HepG2 (cell line): ENCODE data around the gene ARVCF. TPM values are rescaled to one million over a fixed set of nuclear protein-coding genes. Genes with fewer than 3 reads are reported as not detected.

Experiments used
- ATAC-seq: fragments of 200-7000 bp; cut with Tn5 transposase; 3 replicates; pipeline ENCODE4 v1.9.1; 2020; ENCODE audit warnings: mild to moderate bottlenecking, moderate library complexity
- BruUV-seq: library from RNA; stranded (reverse); fragments of 400-500 nt; replicated peaks from 2 replicates; lab custom pipeline; 2021; lab: Mats Ljungman, UMichigan
- CTCF ChIA-PET: fragments of 300-600 bp; formaldehyde crosslinking; extraction: SDS; loops from one replicate; lab custom pipeline; 2021; ENCODE audit warnings: low total read pairs, inconsistent platforms, low intra/inter-chr PET ratio; lab: Yijun Ruan, JAX
- POLR2A ChIA-PET: fragments of 350-600 bp; sonication (Branson Sonifier 250); formaldehyde crosslinking; loops from one replicate; lab custom pipeline; 2020; ENCODE audit warnings: antibody characterized with exemption, inconsistent platforms; lab: Yijun Ruan, JAX
- DNase-seq: peaks from one replicate; pipeline ENCODE4 v3.0.0-alpha.2; 2015; ENCODE audit warnings: low spot score
- FAIRE-seq: peaks from 3 replicates; lab custom pipeline; 2011; peaks lifted over from hg19 to GRCh38; lab: Jason Lieb, UNC
- H2AFZ ChIP-seq: one replicate; pipeline ENCODE4 v1.6.1; 2011; ENCODE audit warnings: low read length, inconsistent platforms
- H3K27ac ChIP-seq: fragments of 300-600 bp; 3 replicates; pipeline ENCODE4 v1.8.0; 2011; ENCODE audit warnings: mixed run types, mild to moderate bottlenecking, mixed read lengths, low read length, inconsistent platforms; ENCODE audit not compliant: insufficient read depth; ENCODE audit errors: extremely low read length
- H3K27me3 ChIP-seq, 2 experiments: fragments of 200-600 bp in 1 of 2; 2 replicates in 1 of 2; 3 replicates in 1 of 2; pipeline versions ENCODE4 v1.6.0 to v1.8.0; 2011; ENCODE audit warnings: low read length in 2 of 2, mild to moderate bottlenecking in 2 of 2, moderate library complexity in 2 of 2, inconsistent platforms in 1 of 2; ENCODE audit not compliant: insufficient read depth in 2 of 2, control insufficient read depth in 1 of 2
- H3K36me3 ChIP-seq, 2 experiments: fragments of 200-600 bp in 1 of 2; replicated peaks in 1 of 2; 2 replicates in 1 of 2; 3 replicates in 1 of 2; pipeline versions ENCODE4 v1.5.1 to v1.8.0; 2011; ENCODE audit warnings: low read length in 2 of 2, inconsistent platforms in 1 of 2; ENCODE audit not compliant: insufficient read depth in 2 of 2, control insufficient read depth in 1 of 2
- H3K4me1 ChIP-seq: 2 replicates; pipeline ENCODE4 v1.5.1; 2012; ENCODE audit warnings: low read length, inconsistent platforms; ENCODE audit not compliant: insufficient read depth
- H3K4me2 ChIP-seq: 2 replicates; pipeline ENCODE4 v1.6.0; 2011; ENCODE audit warnings: low read depth, low read length, inconsistent platforms
- H3K4me3 ChIP-seq, 3 experiments: fragments of 200-600 bp in 1 of 3; sonication (generic), shearing (Covaris generic) in 1 of 3; replicated peaks in 1 of 3; 2 replicates each; pipeline ENCODE4 v1.5.1; 2011 to 2016; ENCODE audit warnings: low read length in 3 of 3, inconsistent platforms in 2 of 3, low read depth in 2 of 3, mild to moderate bottlenecking in 2 of 3, control low read depth in 1 of 3, mixed read lengths in 1 of 3; ENCODE audit not compliant: insufficient read depth in 1 of 3
- H3K79me2 ChIP-seq: one replicate; pipeline ENCODE4 v1.6.1; 2011; ENCODE audit warnings: low read length, inconsistent platforms; ENCODE audit not compliant: insufficient read depth
- H3K9ac ChIP-seq: 2 replicates; pipeline ENCODE4 v1.6.0; 2011; ENCODE audit warnings: mild to moderate bottlenecking, low read depth, low read length, inconsistent platforms; ENCODE audit not compliant: insufficient read depth
- H3K9me3 ChIP-seq: 2 replicates; pipeline ENCODE4 v1.5.1; 2012; ENCODE audit warnings: mild to moderate bottlenecking, low read length
- H4K20me1 ChIP-seq: 2 replicates; pipeline ENCODE4 v1.6.0; 2011; ENCODE audit warnings: inconsistent platforms, mild to moderate bottlenecking, low read length, moderate library complexity; ENCODE audit not compliant: insufficient read depth
- ELF4 ChIP-seq: sonication (generic); formaldehyde crosslinking; IDR thresholded peaks from 2 replicates; pipeline ENCODE4 v1.5.0; 2020; ENCODE audit warnings: missing genetic modification reagents, mild to moderate bottlenecking, moderate library complexity, borderline replicate concordance
- IKZF1 ChIP-seq: fragments of 450-650 bp; IDR thresholded peaks from 2 replicates; pipeline ENCODE4 v1.7.1; 2016
- MATR3 ChIP-seq: sonication (generic); formaldehyde crosslinking; IDR thresholded peaks from 2 replicates; pipeline ENCODE4 v1.4.0; 2020; ENCODE audit warnings: missing genetic modification reagents
- MLLT10 ChIP-seq: sonication (generic); formaldehyde crosslinking; IDR thresholded peaks from 2 replicates; pipeline ENCODE4 v1.4.0; 2020; ENCODE audit warnings: missing genetic modification reagents
- NFE2 ChIP-seq: sonication (generic); formaldehyde crosslinking; IDR thresholded peaks from 2 replicates; pipeline ENCODE4 v1.4.0; 2020; ENCODE audit warnings: missing genetic modification reagents
- ZFP36 ChIP-seq: fragments of 150-350 bp; IDR thresholded peaks from 2 replicates; pipeline ENCODE4 v1.6.1; 2018; ENCODE audit warnings: borderline replicate concordance, low read length, low read depth; ENCODE audit not compliant: partially characterized antibody
- ZNF577 ChIP-seq: sonication (generic); formaldehyde crosslinking; IDR thresholded peaks from 2 replicates; pipeline ENCODE4 v1.4.0; 2020; ENCODE audit warnings: mild to moderate bottlenecking, low read depth, missing genetic modification reagents, borderline replicate concordance
- ZNF775 ChIP-seq: sonication (generic); formaldehyde crosslinking; IDR thresholded peaks from 2 replicates; pipeline ENCODE4 v1.4.0; 2020; ENCODE audit warnings: missing genetic modification reagents, mild to moderate bottlenecking, moderate library complexity, borderline replicate concordance
- ZSCAN31 ChIP-seq: sonication (generic); formaldehyde crosslinking; IDR thresholded peaks from 2 replicates; pipeline ENCODE4 v1.5.0; 2020; ENCODE audit warnings: low read depth, mild to moderate bottlenecking, missing genetic modification reagents
- WGBS: methylation state at CpG from one replicate; pipeline ENCODE4 v1.1.6; 2017; ENCODE audit warnings: low lambda C conversion rate; 5-methylcytosine and 5-hydroxymethylcytosine counted together
- in situ Hi-C: cut with HindIII; loops from 2 replicates; pipeline ENCODE4 v1.10.0; 2017; ENCODE audit warnings: low pct_unique_long_range_greater_than_20kb; ENCODE audit not compliant: extremely low pct_ligation_motif_present
- intact Hi-C: fragments of 100-400 bp; cut with micrococcal nuclease; formaldehyde crosslinking; loops from one replicate; pipeline ENCODE4 v1.10.0; 2022; ENCODE audit not compliant: unreplicated experiment
- polyA plus RNA-seq, 8 experiments: library from polyadenylated mRNA; depleted of rRNA in 3 of 8; stranded (reverse) in 7 of 8; unstranded in 1 of 8; fragments of >200 nt; fragmentation: Illumina TruSeq in 4 of 8; extraction: Trizol in 4 of 8; gene quantifications; 2 replicates each; pipeline versions ENCODE4 v1.2.1 to v1.2.3, GENCODE V29; 2011 to 2016; ENCODE audit warnings: low read depth in 4 of 8, missing spikeins in 1 of 8, mixed read lengths in 1 of 8; ENCODE audit not compliant: insufficient read depth in 1 of 8
- total RNA-seq, 5 experiments: library from RNA; depleted of rRNA; stranded (reverse); fragments of >200 nt; fragmentation: Illumina TruSeq; extraction: Trizol; gene quantifications; 2 replicates each; pipeline ENCODE4 v1.2.3, GENCODE V29; 2016; ENCODE audit warnings: low read depth in 1 of 5
- TF ChIP-seq, protein P1 (sequence below): sonication (generic); formaldehyde crosslinking; conservative IDR thresholded peaks from 2 replicates; pipeline ENCODE4 v1.8.1; 2023; ENCODE audit warnings: missing genetic modification reagents
- TF ChIP-seq, protein P2 (sequence below): sonication (generic); formaldehyde crosslinking; IDR thresholded peaks from 2 replicates; pipeline ENCODE4 v1.5.1; 2020; ENCODE audit warnings: mild to moderate bottlenecking, missing genetic modification reagents, moderate library complexity
- TF ChIP-seq, protein P3 (sequence below): IDR thresholded peaks from 2 replicates; pipeline ENCODE4 v1.6.1; 2016; ENCODE audit warnings: missing compliant biosample characterization, missing genetic modification reagents, borderline replicate concordance
- TF ChIP-seq, protein P4 (sequence below): sonication (generic); IDR thresholded peaks from 2 replicates; pipeline ENCODE4 v1.6.1; 2016; ENCODE audit warnings: low read depth, borderline replicate concordance

ARVCF gene
- total and polyA plus RNA-seq, 2 of the 13 experiments (the other 11 are each of a cell fraction or from before 2014, with no cell fraction given): 16.4 to 17.7 TPM

DNA sequence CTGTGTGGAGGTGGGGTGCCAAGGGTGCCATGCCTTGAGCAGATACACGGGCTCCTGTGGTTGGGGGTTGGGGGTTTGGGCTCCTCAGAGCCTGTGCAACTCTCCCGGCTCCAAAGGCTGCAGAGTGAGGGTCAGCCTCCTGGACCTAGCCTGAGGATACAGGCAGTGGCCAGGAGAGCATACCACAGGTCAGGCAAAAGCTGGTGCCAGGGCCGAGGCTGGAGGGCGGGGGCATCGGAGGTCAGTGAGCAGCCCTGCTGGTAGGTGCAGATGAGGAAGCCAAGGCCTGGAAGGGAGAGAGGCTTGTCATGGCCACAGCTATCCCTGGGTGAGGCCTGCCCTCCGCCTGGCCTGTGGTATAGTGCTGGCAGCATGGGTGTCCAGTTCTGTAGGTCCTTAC is 37.9 kb upstream of the ARVCF start:
- Histone ChIP-seq H3K4me2 (no peak overlapping the region), H3K79me2 (no peaks in the 10 kb centered on the region), H3K9me3 (no peaks in the 10 kb centered on the region), H4K20me1 (no peaks in the 10 kb centered on the region), H3K4me3 (no peak overlapping the region), H3K9ac (no peak overlapping the region), H3K27me3 (no peaks in the 10 kb centered on the region), H2AFZ (no peak overlapping the region), H3K4me1 (no peaks in the 10 kb centered on the region), H3K27ac (no peak overlapping the region), H3K36me3 (peaks cover 2 to 19% of the 10 kb centered on the region in 2 experiments; a peak in 3 of 5 replicates)
- no peak for FAIRE-seq
- in situ Hi-C loops: no loop called here
- no TSS peak for BruUV-seq
- ChIA-PET POLR2A (no interaction called here), CTCF (no interaction called here)
- TF ChIP-seq, protein P1, sequence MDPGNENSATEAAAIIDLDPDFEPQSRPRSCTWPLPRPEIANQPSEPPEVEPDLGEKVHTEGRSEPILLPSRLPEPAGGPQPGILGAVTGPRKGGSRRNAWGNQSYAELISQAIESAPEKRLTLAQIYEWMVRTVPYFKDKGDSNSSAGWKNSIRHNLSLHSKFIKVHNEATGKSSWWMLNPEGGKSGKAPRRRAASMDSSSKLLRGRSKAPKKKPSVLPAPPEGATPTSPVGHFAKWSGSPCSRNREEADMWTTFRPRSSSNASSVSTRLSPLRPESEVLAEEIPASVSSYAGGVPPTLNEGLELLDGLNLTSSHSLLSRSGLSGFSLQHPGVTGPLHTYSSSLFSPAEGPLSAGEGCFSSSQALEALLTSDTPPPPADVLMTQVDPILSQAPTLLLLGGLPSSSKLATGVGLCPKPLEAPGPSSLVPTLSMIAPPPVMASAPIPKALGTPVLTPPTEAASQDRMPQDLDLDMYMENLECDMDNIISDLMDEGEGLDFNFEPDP (CRISPR knock-in tag): no peak
- TF ChIP-seq MATR3 (CRISPR knock-in tag) (no peak), ZFP36 (no peak), IKZF1 (no peak), MLLT10 (no peak), ZNF577 (CRISPR knock-in tag) (no peak), ELF4 (CRISPR knock-in tag) (no peak), ZSCAN31 (CRISPR knock-in tag) (no peak), ZNF775 (CRISPR knock-in tag) (no peak), NFE2 (no peak)
- TF ChIP-seq, protein P2, sequence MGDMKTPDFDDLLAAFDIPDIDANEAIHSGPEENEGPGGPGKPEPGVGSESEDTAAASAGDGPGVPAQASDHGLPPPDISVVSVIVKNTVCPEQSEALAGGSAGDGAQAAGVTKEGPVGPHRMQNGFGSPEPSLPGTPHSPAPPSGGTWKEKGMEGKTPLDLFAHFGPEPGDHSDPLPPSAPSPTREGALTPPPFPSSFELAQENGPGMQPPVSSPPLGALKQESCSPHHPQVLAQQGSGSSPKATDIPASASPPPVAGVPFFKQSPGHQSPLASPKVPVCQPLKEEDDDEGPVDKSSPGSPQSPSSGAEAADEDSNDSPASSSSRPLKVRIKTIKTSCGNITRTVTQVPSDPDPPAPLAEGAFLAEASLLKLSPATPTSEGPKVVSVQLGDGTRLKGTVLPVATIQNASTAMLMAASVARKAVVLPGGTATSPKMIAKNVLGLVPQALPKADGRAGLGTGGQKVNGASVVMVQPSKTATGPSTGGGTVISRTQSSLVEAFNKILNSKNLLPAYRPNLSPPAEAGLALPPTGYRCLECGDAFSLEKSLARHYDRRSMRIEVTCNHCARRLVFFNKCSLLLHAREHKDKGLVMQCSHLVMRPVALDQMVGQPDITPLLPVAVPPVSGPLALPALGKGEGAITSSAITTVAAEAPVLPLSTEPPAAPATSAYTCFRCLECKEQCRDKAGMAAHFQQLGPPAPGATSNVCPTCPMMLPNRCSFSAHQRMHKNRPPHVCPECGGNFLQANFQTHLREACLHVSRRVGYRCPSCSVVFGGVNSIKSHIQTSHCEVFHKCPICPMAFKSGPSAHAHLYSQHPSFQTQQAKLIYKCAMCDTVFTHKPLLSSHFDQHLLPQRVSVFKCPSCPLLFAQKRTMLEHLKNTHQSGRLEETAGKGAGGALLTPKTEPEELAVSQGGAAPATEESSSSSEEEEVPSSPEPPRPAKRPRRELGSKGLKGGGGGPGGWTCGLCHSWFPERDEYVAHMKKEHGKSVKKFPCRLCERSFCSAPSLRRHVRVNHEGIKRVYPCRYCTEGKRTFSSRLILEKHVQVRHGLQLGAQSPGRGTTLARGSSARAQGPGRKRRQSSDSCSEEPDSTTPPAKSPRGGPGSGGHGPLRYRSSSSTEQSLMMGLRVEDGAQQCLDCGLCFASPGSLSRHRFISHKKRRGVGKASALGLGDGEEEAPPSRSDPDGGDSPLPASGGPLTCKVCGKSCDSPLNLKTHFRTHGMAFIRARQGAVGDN (CRISPR knock-in tag): no peak
- TF ChIP-seq, protein P3, sequence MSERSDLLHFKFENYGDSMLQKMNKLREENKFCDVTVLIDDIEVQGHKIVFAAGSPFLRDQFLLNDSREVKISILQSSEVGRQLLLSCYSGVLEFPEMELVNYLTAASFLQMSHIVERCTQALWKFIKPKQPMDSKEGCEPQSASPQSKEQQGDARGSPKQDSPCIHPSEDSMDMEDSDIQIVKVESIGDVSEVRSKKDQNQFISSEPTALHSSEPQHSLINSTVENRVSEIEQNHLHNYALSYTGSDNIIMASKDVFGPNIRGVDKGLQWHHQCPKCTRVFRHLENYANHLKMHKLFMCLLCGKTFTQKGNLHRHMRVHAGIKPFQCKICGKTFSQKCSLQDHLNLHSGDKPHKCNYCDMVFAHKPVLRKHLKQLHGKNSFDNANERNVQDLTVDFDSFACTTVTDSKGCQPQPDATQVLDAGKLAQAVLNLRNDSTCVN (CRISPR knock-in tag): no peak
- TF ChIP-seq, protein P4, sequence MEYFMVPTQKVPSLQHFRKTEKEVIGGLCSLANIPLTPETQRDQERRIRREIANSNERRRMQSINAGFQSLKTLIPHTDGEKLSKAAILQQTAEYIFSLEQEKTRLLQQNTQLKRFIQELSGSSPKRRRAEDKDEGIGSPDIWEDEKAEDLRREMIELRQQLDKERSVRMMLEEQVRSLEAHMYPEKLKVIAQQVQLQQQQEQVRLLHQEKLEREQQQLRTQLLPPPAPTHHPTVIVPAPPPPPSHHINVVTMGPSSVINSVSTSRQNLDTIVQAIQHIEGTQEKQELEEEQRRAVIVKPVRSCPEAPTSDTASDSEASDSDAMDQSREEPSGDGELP: no peak
- no peak for ATAC-seq
- intact Hi-C loops: no loop called here
- 89% methylated on average over 4 of the region's 6 CpGs for WGBS
- DNase-seq: no peak
